Thyroid gland (tissue), 4 donors: ENCODE data around the gene CHI3L1. TPM values are rescaled to one million over a fixed set of nuclear protein-coding genes. Genes with fewer than 3 reads are reported as not detected.

ENCODE experiments used
- DNase-seq, 2 donors: peaks; one replicate each; pipeline ENCODE4 v3.0.0-alpha.2; 2019
- H3K27ac ChIP-seq, 3 donors: fragments of 200-600 bp; sonication (generic); 1 replicate in 2 of 3; 2 replicates in 1 of 3; pipeline ENCODE4 v1.5.1; 2016 to 2019; ENCODE audit warnings: mild to moderate bottlenecking in 1 of 3, moderate library complexity in 1 of 3
- H3K27me3 ChIP-seq: fragments of 200-600 bp; sonication (generic); one replicate; pipeline ENCODE4 v1.5.1; 2019
- H3K36me3 ChIP-seq, 2 donors: fragments of 200-600 bp; sonication (generic); one replicate each; pipeline ENCODE4 v1.5.1; 2016 to 2019
- H3K4me1 ChIP-seq, 2 donors: fragments of 200-600 bp; sonication (generic); one replicate each; pipeline ENCODE4 v1.5.1; 2017 to 2019
- H3K4me3 ChIP-seq, 3 donors: fragments of 200-600 bp; sonication (generic); replicated peaks in 1 of 3; 1 replicate in 2 of 3; 2 replicates in 1 of 3; pipeline ENCODE4 v1.5.1; 2016; ENCODE audit warnings: mild to moderate bottlenecking in 1 of 3
- H3K9me3 ChIP-seq: fragments of 200-600 bp; sonication (generic); one replicate; pipeline ENCODE4 v1.5.1; 2017
- CTCF ChIP-seq, 6 experiments: fragments of 200-600 bp in 3 of 6; fragments of 450-650 bp in 3 of 6; sonication (generic) in 3 of 6; IDR thresholded peaks; one replicate each; pipeline ENCODE4 v1.5.1; 2016 to 2019; ENCODE audit warnings: antibody characterized with exemption in 6 of 6, mild to moderate bottlenecking in 2 of 6, inconsistent platforms in 1 of 6, moderate library complexity in 1 of 6
- POLR2A ChIP-seq, 2 donors: fragments of 450-650 bp; IDR thresholded peaks; one replicate each; pipeline ENCODE4 v1.6.1; 2017; ENCODE audit warnings: antibody characterized with exemption in 2 of 2, mild to moderate bottlenecking in 2 of 2, moderate library complexity in 1 of 2
- WGBS, 2 donors: methylation state at CpG; one replicate each; pipeline ENCODE4 v1.1.5; 2017; 5-methylcytosine and 5-hydroxymethylcytosine counted together
- intact Hi-C: fragments of 100-400 bp; cut with DNase I; formaldehyde crosslinking; loops from one replicate; pipeline ENCODE4 v1.15.1; 2023
- total RNA-seq, 4 donors: library from RNA; depleted of rRNA; stranded (reverse); fragments of >200 nt; gene quantifications; one replicate each; pipeline ENCODE4 v1.2.3, GENCODE V29; 2016

The CHI3L1 gene
- total RNA-seq, 4 donors from 2014 or later, result 1.2 to 42.9 (median 4.4) TPM

- TF ChIP-seq CTCF (IDR thresholded peaks at IDR 0.05) (no peak), POLR2A (IDR thresholded peaks at IDR 0.05) (no peak)
- peaks cover 33 to 35% of the 10 kb centered on the region in 2 donors for H3K4me1 ChIP-seq
- H3K27me3 ChIP-seq, result no peaks in the 10 kb centered on the region
- H3K9me3 ChIP-seq, result no peaks in the 10 kb centered on the region
- no peak for DNase-seq
- intact Hi-C loops, result no loop called here
- WGBS, 2 donors, result 63 to 66% methylated on average over 7 of the region's 7 CpGs
- peak overlapping the region in 2 of 3 donors; percentile 10 to 50 for H3K27ac ChIP-seq
- H3K36me3 ChIP-seq, result no peaks in the 10 kb centered on the region
- no peak overlapping the region for H3K4me3 ChIP-seq
Measured at GRCh38 chr1:203149188-203149840, 37.2 kb downstream of the CHI3L1 start.

GRCh38 chr1:203148579-203148978, 37.9 kb downstream of the CHI3L1 start:
- Histone ChIP-seq H3K9me3 (no peaks in the 10 kb centered on the region), H3K27ac (no peak overlapping the region), H3K4me3 (no peak overlapping the region), H3K4me1 (peaks cover 27 to 28% of the 10 kb centered on the region in 2 donors), H3K27me3 (no peaks in the 10 kb centered on the region), H3K36me3 (no peaks in the 10 kb centered on the region)
- TF ChIP-seq POLR2A (IDR thresholded peaks at IDR 0.05) (no peak), CTCF (IDR thresholded peaks at IDR 0.05) (no peak)
- no peak for DNase-seq
- WGBS, 2 donors, result 90 to 92% methylated on average over 12 of the region's 12 CpGs
- intact Hi-C loops, result no loop called here

- Histone ChIP-seq H3K4me3 (no peak overlapping the region), H3K4me1 (peaks cover 23% of the 10 kb centered on the region in 2 donors), H3K36me3 (no peaks in the 10 kb centered on the region), H3K27ac (no peak overlapping the region), H3K9me3 (no peaks in the 10 kb centered on the region), H3K27me3 (no peaks in the 10 kb centered on the region)
- intact Hi-C loops, result no loop called here
- 81 to 88% methylated on average over 5 of the region's 5 CpGs for WGBS, 2 donors
- no peak for DNase-seq
- TF ChIP-seq CTCF (IDR thresholded peaks at IDR 0.05) (peak in 3 of 6 experiments; percentile 28 to 43 (median 38)), POLR2A (IDR thresholded peaks at IDR 0.05) (no peak)
Measured at GRCh38 chr1:203148127-203148526, 38.4 kb downstream of the CHI3L1 start.

GRCh38 chr1:203147376-203147775, 39.1 kb downstream of the CHI3L1 start:
- Histone ChIP-seq H3K36me3 (no peaks in the 10 kb centered on the region), H3K4me1 (peaks cover 15 to 16% of the 10 kb centered on the region in 2 donors), H3K4me3 (no peak overlapping the region), H3K27ac (no peak overlapping the region), H3K9me3 (no peaks in the 10 kb centered on the region), H3K27me3 (no peaks in the 10 kb centered on the region)
- 73 to 81% methylated on average over 5 of the region's 5 CpGs for WGBS, 2 donors
- TF ChIP-seq POLR2A (IDR thresholded peaks at IDR 0.05), result no peak
- no peak for TF ChIP-seq CTCF (IDR thresholded peaks at IDR 0.05)
- DNase-seq, result peak in 1 of 2 donors; percentile 48
- intact Hi-C loops, result no loop called here

- no peak overlapping the region for H3K27ac ChIP-seq
- DNase-seq, result peak; percentile 53 to 55
- WGBS, 2 donors, result 47 to 70% methylated on average over 7 of the region's 7 CpGs
- no peaks in the 10 kb centered on the region for H3K36me3 ChIP-seq
- no peaks in the 10 kb centered on the region for H3K27me3 ChIP-seq
- H3K9me3 ChIP-seq, result no peaks in the 10 kb centered on the region
- TF ChIP-seq CTCF (IDR thresholded peaks at IDR 0.05) (no peak), POLR2A (IDR thresholded peaks at IDR 0.05) (no peak)
- intact Hi-C loops, result no loop called here
- peaks cover 7% of the 10 kb centered on the region in 2 donors for H3K4me1 ChIP-seq
- H3K4me3 ChIP-seq, result no peak overlapping the region
Measured at GRCh38 chr1:203146537-203146936, 40.0 kb downstream of the CHI3L1 start.
